Activated gamma-delta T cell treated with anti-CD3 and anti-CD28 coated beads, Interleukin-2, amount 50 U/mL, for 16 hours (primary cell): ENCODE measurements around the gene KPNA1.
A peak's percentile ranks its signal among the peaks of the same experiment; 100 is the strongest.

ENCODE experiments used
- DNase-seq: peaks from one replicate; pipeline ENCODE4 v3.0.0-alpha.2; 2020; ENCODE audit warnings: low read depth

Gene KPNA1

DNA sequence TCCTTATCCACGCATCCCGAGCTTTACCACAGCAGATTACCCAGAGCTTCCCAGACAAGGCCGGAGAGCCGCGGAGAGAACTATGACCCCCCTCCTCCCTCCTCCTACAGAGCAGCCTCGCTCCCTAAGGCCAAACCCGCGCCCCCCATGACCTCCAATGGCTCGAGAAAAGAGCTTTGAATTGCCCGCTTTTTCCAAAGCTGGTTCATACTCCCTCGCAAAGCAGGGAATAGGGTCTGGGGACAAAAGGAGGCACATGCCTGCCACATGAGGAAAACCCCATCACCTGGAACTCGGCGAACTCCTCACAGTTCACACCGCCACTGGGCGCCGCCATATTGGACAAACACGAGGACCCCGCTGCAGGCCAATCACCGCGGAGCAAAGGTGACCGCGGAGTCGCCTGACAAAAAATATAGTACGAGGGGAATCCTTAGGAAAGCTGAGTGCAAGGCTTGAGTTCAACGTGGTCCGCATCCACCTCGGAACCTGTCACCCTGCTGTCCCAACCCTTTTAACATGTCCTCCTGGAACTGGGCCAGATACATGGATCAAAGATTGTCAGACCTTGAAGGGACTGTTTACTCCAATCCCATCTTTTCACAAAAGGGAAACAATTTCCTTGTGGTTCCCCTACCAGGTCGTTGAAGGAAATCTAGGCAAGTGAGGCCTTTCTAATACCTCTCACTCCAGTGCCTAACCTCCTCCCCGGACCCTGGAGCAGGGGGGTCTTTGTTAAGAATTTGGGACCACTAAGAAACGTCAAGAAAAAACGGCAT, 131.7 kb downstream of the KPNA1 start, which contains the start of gene MIX23:
TSS of gene MIX23 (minus strand) at position 344 of the 779 bp plus-strand sequence. CDS start at position 337, 7 bp downstream.
- DNase-seq = peak; percentile 79

DNA sequence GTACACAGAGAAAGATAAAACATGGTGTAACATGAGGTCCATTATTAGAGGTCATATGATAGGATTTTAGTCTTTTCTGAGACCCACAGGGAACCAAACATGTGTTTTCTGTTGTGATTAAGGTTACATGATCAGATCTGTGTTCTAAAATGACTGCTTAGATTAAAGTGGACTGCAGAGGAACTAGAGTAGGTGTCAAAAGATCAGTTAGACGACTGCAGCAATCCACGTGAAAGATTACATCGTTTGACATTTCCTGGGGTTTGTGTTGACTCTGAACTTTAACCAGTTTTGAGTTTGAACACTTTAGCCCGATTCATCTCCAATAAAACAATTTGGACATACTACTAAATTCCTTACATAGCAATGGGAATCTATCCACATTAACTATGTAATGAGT, 136.8 kb downstream of the KPNA1 start:
- DNase-seq = no peak

GRCh38 chr3:122374034-122374433, 140.7 kb downstream of the KPNA1 start:
- DNase-seq = no peak
